Endothelial cell of umbilical vein (primary cell): ENCODE results near the gene EFCAB13.

Experiments used
- JUN ChIP-seq: IDR thresholded peaks from 2 replicates; pipeline ENCODE4 v1.6.1; 2011; ENCODE audit warnings: borderline replicate concordance, low read depth; ENCODE audit not compliant: insufficient read length, insufficient read depth
- MYC ChIP-seq: IDR thresholded peaks from one replicate; pipeline ENCODE4 v1.6.1; 2011; ENCODE audit warnings: mild to moderate bottlenecking, low read depth, low read length
- POLR2A ChIP-seq: IDR thresholded peaks from 2 replicates; pipeline ENCODE4 v1.6.1; 2012; ENCODE audit warnings: low read depth, mild to moderate bottlenecking, control low read depth, low read length
- TF ChIP-seq, protein P1 (sequence below): IDR thresholded peaks from 2 replicates; pipeline ENCODE4 v1.6.1; 2011; ENCODE audit not compliant: insufficient read depth, insufficient read length
- TF ChIP-seq, protein P2 (sequence below), 2 donors: IDR thresholded peaks; 1 replicate in 1 of 2; 2 replicates in 1 of 2; pipeline ENCODE4 v1.5.1; 2011; ENCODE audit warnings: low read length in 2 of 2, mild to moderate bottlenecking in 2 of 2, moderate library complexity in 2 of 2, control low read depth in 1 of 2, inconsistent platforms in 1 of 2, low read depth in 1 of 2; ENCODE audit not compliant: insufficient read depth in 1 of 2; ENCODE audit errors: extremely low read depth in 1 of 2

DNA sequence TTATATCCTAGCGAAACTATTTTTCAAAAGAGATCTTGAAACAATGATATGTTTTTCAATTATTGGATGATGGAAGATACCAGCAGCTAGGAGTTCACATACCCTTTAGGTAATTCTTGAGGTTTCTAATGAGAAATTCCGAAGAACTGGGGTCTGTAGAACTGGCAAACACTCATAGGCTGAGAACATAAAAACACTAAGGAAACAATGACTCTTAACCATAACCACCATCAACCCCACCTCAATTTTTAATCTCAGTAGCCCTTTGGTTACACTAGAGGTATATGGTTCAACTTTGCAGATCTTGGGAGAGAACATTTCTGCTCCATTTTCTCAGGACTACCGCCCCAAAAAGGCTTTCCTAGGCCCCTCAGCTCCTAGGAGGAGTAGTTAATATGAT lies 141.4 kb downstream of the EFCAB13 start:
- TF ChIP-seq, protein P1, sequence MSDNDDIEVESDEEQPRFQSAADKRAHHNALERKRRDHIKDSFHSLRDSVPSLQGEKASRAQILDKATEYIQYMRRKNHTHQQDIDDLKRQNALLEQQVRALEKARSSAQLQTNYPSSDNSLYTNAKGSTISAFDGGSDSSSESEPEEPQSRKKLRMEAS = no peak
- TF ChIP-seq JUN (no peak), MYC (no peak), POLR2A (no peak)
- TF ChIP-seq, protein P2, sequence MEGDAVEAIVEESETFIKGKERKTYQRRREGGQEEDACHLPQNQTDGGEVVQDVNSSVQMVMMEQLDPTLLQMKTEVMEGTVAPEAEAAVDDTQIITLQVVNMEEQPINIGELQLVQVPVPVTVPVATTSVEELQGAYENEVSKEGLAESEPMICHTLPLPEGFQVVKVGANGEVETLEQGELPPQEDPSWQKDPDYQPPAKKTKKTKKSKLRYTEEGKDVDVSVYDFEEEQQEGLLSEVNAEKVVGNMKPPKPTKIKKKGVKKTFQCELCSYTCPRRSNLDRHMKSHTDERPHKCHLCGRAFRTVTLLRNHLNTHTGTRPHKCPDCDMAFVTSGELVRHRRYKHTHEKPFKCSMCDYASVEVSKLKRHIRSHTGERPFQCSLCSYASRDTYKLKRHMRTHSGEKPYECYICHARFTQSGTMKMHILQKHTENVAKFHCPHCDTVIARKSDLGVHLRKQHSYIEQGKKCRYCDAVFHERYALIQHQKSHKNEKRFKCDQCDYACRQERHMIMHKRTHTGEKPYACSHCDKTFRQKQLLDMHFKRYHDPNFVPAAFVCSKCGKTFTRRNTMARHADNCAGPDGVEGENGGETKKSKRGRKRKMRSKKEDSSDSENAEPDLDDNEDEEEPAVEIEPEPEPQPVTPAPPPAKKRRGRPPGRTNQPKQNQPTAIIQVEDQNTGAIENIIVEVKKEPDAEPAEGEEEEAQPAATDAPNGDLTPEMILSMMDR (IDR thresholded peaks at IDR 0.05; ENCODE audit: extremely low read depth in 1 of 2, insufficient read depth in 1 of 2, low read depth in 1 of 2, low read length in 2 of 2) = no peak
